Endothelial cell (in vitro differentiated cells): ENCODE data around the gene UBL4B. TPM values are rescaled to one million over a fixed set of nuclear protein-coding genes. Genes with fewer than 3 reads are reported as not detected.

Experiments used
- DNase-seq: peaks from one replicate; pipeline ENCODE4 v3.0.0; 2021; ENCODE audit warnings: low spot score
- H3K27ac Mint-ChIP-seq: one replicate; pipeline ENCODE4 v1.8.0; 2021; ENCODE audit warnings: mixed read lengths, inconsistent platforms; ENCODE audit not compliant: unreplicated experiment
- H3K27me3 Mint-ChIP-seq: one replicate; pipeline ENCODE4 v1.8.0; 2021; ENCODE audit warnings: mild to moderate bottlenecking, moderate library complexity, mixed read lengths, inconsistent platforms; ENCODE audit not compliant: unreplicated experiment
- H3K36me3 Mint-ChIP-seq: one replicate; pipeline ENCODE4 v1.8.0; 2021; ENCODE audit warnings: mild to moderate bottlenecking, low read depth, mixed read lengths, inconsistent platforms; ENCODE audit not compliant: unreplicated experiment
- H3K4me1 Mint-ChIP-seq: one replicate; pipeline ENCODE4 v1.8.0; 2021; ENCODE audit warnings: mild to moderate bottlenecking, mixed read lengths, inconsistent platforms; ENCODE audit not compliant: unreplicated experiment
- H3K4me3 Mint-ChIP-seq: one replicate; pipeline ENCODE4 v1.8.0; 2021; ENCODE audit warnings: mild to moderate bottlenecking, mixed read lengths, inconsistent platforms; ENCODE audit not compliant: unreplicated experiment
- H3K9me3 Mint-ChIP-seq: one replicate; pipeline ENCODE4 v1.8.0; 2021; ENCODE audit warnings: mixed read lengths, inconsistent platforms; ENCODE audit not compliant: unreplicated experiment
- total RNA-seq: library from RNA; stranded (reverse); fragmentation: NEBNext Ultra II Directional; extraction: Animal tissue kit (Norgen Biotek cat#: 25700); gene quantifications from one replicate; pipeline ENCODE4 v1.2.1, GENCODE V29; 2021; ENCODE audit not compliant: unreplicated experiment
- TF ChIP-seq, protein P1 (sequence below): fragments of 200-600 bp; sonication (generic); IDR thresholded peaks from one replicate; pipeline ENCODE4 v1.5.0; 2021; ENCODE audit warnings: antibody characterized with exemption; ENCODE audit not compliant: unreplicated experiment

UBL4B gene
- total RNA-seq, 1 donor from 2014 or later = not detected

- Mint-ChIP-seq H3K4me3 (no peak overlapping the region), H3K9me3 (no peaks in the 10 kb centered on the region), H3K27ac (no peak overlapping the region), H3K4me1 (peaks cover 24% of the 10 kb centered on the region), H3K36me3 (no peaks in the 10 kb centered on the region), H3K27me3 (peaks cover 17% of the 10 kb centered on the region)
- DNase-seq = no peak
- TF ChIP-seq, protein P1, sequence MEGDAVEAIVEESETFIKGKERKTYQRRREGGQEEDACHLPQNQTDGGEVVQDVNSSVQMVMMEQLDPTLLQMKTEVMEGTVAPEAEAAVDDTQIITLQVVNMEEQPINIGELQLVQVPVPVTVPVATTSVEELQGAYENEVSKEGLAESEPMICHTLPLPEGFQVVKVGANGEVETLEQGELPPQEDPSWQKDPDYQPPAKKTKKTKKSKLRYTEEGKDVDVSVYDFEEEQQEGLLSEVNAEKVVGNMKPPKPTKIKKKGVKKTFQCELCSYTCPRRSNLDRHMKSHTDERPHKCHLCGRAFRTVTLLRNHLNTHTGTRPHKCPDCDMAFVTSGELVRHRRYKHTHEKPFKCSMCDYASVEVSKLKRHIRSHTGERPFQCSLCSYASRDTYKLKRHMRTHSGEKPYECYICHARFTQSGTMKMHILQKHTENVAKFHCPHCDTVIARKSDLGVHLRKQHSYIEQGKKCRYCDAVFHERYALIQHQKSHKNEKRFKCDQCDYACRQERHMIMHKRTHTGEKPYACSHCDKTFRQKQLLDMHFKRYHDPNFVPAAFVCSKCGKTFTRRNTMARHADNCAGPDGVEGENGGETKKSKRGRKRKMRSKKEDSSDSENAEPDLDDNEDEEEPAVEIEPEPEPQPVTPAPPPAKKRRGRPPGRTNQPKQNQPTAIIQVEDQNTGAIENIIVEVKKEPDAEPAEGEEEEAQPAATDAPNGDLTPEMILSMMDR = no peak
Measured at GRCh38 chr1:110094931-110095654, 17.1 kb upstream of the UBL4B start.

- Mint-ChIP-seq H3K9me3 (no peaks in the 10 kb centered on the region), H3K27me3 (peaks cover 18% of the 10 kb centered on the region), H3K27ac (no peak overlapping the region), H3K36me3 (peaks cover 4% of the 10 kb centered on the region), H3K4me1 (peaks cover 18% of the 10 kb centered on the region), H3K4me3 (no peak overlapping the region)
- TF ChIP-seq, protein P1 = no peak
- no peak for DNase-seq
Measured at GRCh38 chr1:110097507-110098221, 14.6 kb upstream of the UBL4B start.

- no peaks in the 10 kb centered on the region for H3K9me3 Mint-ChIP-seq
- TF ChIP-seq, protein P1 = no peak
- no peak overlapping the region for H3K4me3 Mint-ChIP-seq
- peaks cover 18% of the 10 kb centered on the region for H3K4me1 Mint-ChIP-seq
- peaks cover 18% of the 10 kb centered on the region for H3K27me3 Mint-ChIP-seq
- H3K27ac Mint-ChIP-seq = no peak overlapping the region
- peaks cover 4% of the 10 kb centered on the region for H3K36me3 Mint-ChIP-seq
- DNase-seq = no peak
Measured at GRCh38 chr1:110098222-110099026, 13.8 kb upstream of the UBL4B start.

DNA sequence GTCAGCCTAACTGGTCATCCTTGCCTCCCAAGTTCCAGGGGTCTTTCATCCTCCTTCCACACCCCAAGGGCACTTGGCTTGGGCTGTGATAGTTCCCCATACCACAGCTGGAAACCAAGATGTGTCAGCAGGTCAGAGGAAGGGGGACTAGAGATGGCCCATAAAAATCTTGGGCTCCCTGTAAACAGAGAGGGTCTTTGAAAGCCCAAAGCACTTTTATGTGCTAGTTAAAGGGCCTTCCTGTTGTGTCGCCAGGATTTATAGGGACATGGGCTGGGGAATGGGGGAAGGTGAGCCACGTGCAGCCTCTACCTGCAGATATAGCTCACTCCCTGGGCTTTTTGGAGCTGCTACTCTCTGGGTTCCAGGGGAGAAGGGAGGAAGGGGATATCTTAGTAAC, 11.9 kb upstream of the UBL4B start:
- Mint-ChIP-seq H3K27me3 (peaks cover 17% of the 10 kb centered on the region), H3K36me3 (peaks cover 4% of the 10 kb centered on the region), H3K9me3 (no peaks in the 10 kb centered on the region), H3K27ac (no peak overlapping the region), H3K4me1 (peaks cover 22% of the 10 kb centered on the region), H3K4me3 (no peak overlapping the region)
- TF ChIP-seq, protein P1 = no peak
- DNase-seq = no peak
